ENCODE results near the gene P3H4.
"Not testable (repeated sequence)": the region's sequence is repeated elsewhere in the genome, so short reads cannot be mapped to it uniquely, and the experiment has no call there.

Gene P3H4

GRCh38 chr17:41811549-41812380 lies at the start of gene P3H4:
Gene P3H4 (minus strand): TSS chr17:41811949. CDS start chr17:41811915, 34 bp downstream.
- DNase-seq (ENCODE audit: low read depth): peak; percentile 83

- no peak for DNase-seq (ENCODE audit: low read depth)
Measured at GRCh38 chr17:41860254-41860931, 48.6 kb upstream of the P3H4 start.

- not testable (repeated sequence) for DNase-seq (ENCODE audit: low read depth)
Measured at GRCh38 chr17:41851382-41851781, 39.6 kb upstream of the P3H4 start.

- DNase-seq (ENCODE audit: low read depth): no peak
Measured at GRCh38 chr17:41849251-41849990, 37.7 kb upstream of the P3H4 start.

- peak; percentile 28 for DNase-seq (ENCODE audit: low read depth)
Measured at GRCh38 chr17:41848788-41849187, 37.0 kb upstream of the P3H4 start.

- no peak for DNase-seq (ENCODE audit: low read depth)
Measured at GRCh38 chr17:41844971-41845370, 33.2 kb upstream of the P3H4 start.

- not testable (repeated sequence) for DNase-seq (ENCODE audit: low read depth)
Measured at GRCh38 chr17:41840781-41841180, 29.0 kb upstream of the P3H4 start.

GRCh38 chr17:41839448-41839847 lies 27.7 kb upstream of the P3H4 start:
- DNase-seq (ENCODE audit: low read depth): not testable (repeated sequence)

GRCh38 chr17:41837761-41838538 lies 26.2 kb upstream of the P3H4 start, which contains the start of gene KLHL10:
Gene KLHL10 (plus strand): TSS chr17:41837825. CDS start chr17:41837933, 108 bp downstream.
- DNase-seq (ENCODE audit: low read depth): no peak

GRCh38 chr17:41836550-41837196 lies 24.9 kb upstream of the P3H4 start:
- no peak for DNase-seq (ENCODE audit: low read depth)

GRCh38 chr17:41835800-41836549 lies 24.2 kb upstream of the P3H4 start, which contains the start of gene NT5C3B:
Gene NT5C3B (minus strand): TSS chr17:41836232. CDS start chr17:41836193, 39 bp downstream.
- no peak for DNase-seq (ENCODE audit: low read depth)

- no peak for DNase-seq (ENCODE audit: low read depth)
Measured at GRCh38 chr17:41835214-41835799, 23.6 kb upstream of the P3H4 start.

- not testable (repeated sequence) for DNase-seq (ENCODE audit: low read depth)
Measured at GRCh38 chr17:41829961-41830360, 18.2 kb upstream of the P3H4 start.

GRCh38 chr17:41825175-41825845 lies 13.6 kb upstream of the P3H4 start:
- no peak for DNase-seq (ENCODE audit: low read depth)

- DNase-seq (ENCODE audit: low read depth): no peak
Measured at GRCh38 chr17:41824086-41824485, 12.3 kb upstream of the P3H4 start.

GRCh38 chr17:41823580-41823979 lies 11.8 kb upstream of the P3H4 start:
- DNase-seq (ENCODE audit: low read depth): no peak

- DNase-seq (ENCODE audit: low read depth): no peak
Measured at GRCh38 chr17:41823141-41823524, 11.4 kb upstream of the P3H4 start.

- no peak for DNase-seq (ENCODE audit: low read depth)
Measured at GRCh38 chr17:41822216-41823140, 10.7 kb upstream of the P3H4 start.
